NCI-H1105 (cell line): ENCODE results near the gene LCNL1.

Source experiments
- DNase-seq: peaks from one replicate; lab custom pipeline; 2025; lab: John Stamatoyannopoulos, UW

LCNL1 gene

GRCh38 chr9:137011907-137012675, 29.3 kb downstream of the LCNL1 start:
- no peak for DNase-seq

- no peak for DNase-seq
Measured at GRCh38 chr9:137012694-137013570, 30.1 kb downstream of the LCNL1 start.

GRCh38 chr9:137013571-137013940, 30.8 kb downstream of the LCNL1 start:
- DNase-seq = no peak

- no peak for DNase-seq
Measured at GRCh38 chr9:137014166-137014565, 31.4 kb downstream of the LCNL1 start.

GRCh38 chr9:137014776-137015539, 32.2 kb downstream of the LCNL1 start:
- no peak for DNase-seq

- DNase-seq = no peak
Measured at GRCh38 chr9:137015540-137015930, 32.7 kb downstream of the LCNL1 start.

- DNase-seq = no peak
Measured at GRCh38 chr9:137015976-137016375, 33.2 kb downstream of the LCNL1 start.

- no peak for DNase-seq
Measured at GRCh38 chr9:137016436-137016835, 33.6 kb downstream of the LCNL1 start.

GRCh38 chr9:137017071-137017470, 34.3 kb downstream of the LCNL1 start:
- DNase-seq = no peak

- no peak for DNase-seq
Measured at GRCh38 chr9:137017791-137018497, 35.2 kb downstream of the LCNL1 start.

GRCh38 chr9:137018761-137019559, 36.2 kb downstream of the LCNL1 start:
- DNase-seq = no peak

- no peak for DNase-seq
Measured at GRCh38 chr9:137019891-137020683, 37.3 kb downstream of the LCNL1 start.

GRCh38 chr9:137020771-137021567, 38.2 kb downstream of the LCNL1 start:
- no peak for DNase-seq

- DNase-seq = no peak
Measured at GRCh38 chr9:137021568-137021978, 38.8 kb downstream of the LCNL1 start.

- DNase-seq = no peak
Measured at GRCh38 chr9:137021979-137022661, 39.3 kb downstream of the LCNL1 start.

GRCh38 chr9:137022662-137023008, 39.8 kb downstream of the LCNL1 start:
- DNase-seq = no peak

GRCh38 chr9:137023157-137023556, 40.4 kb downstream of the LCNL1 start:
- DNase-seq = no peak

GRCh38 chr9:137023583-137023991, 40.8 kb downstream of the LCNL1 start:
- DNase-seq = no peak

GRCh38 chr9:137025517-137025966, 42.7 kb downstream of the LCNL1 start:
- DNase-seq = peak; percentile 81
